ENCODE measurements around the gene SYCP3.

GRCh38 chr12:101685092-101685491 is 54.2 kb downstream of the SYCP3 start:
- TF ChIP-seq RAD21 (IDR thresholded peaks at IDR 0.05; ENCODE audit: low read depth) (no peak), TAF1 (IDR thresholded peaks at IDR 0.05; ENCODE audit: low read depth) (no peak), REST (IDR thresholded peaks at IDR 0.05; ENCODE audit: low read depth) (no peak), MAX (IDR thresholded peaks at IDR 0.05) (no peak), FOXM1 (IDR thresholded peaks at IDR 0.05; ENCODE audit: borderline replicate concordance, low read depth) (no peak), USF1 (IDR thresholded peaks at IDR 0.05) (no peak), EP300 (IDR thresholded peaks at IDR 0.05; ENCODE audit: borderline replicate concordance) (no peak), YY1 (IDR thresholded peaks at IDR 0.05; ENCODE audit: low read depth) (no peak), TCF12 (IDR thresholded peaks at IDR 0.05; ENCODE audit: low read depth) (no peak), ZBTB7A (IDR thresholded peaks at IDR 0.05; ENCODE audit: low read depth) (no peak), NFIC (IDR thresholded peaks at IDR 0.05) (no peak)

Measured in Ishikawa (cell line).